MM.1S (cell line): ENCODE data around the gene FAM20A.
"Not testable (repeated sequence)": the region's sequence is repeated elsewhere in the genome, so short reads cannot be mapped to it uniquely, and the experiment has no call there.

Source experiments
- DNase-seq: peaks from one replicate; pipeline ENCODE4 v3.0.0-alpha.2; 2015
- H2AFZ ChIP-seq: fragments of 300-600 bp; sonication (generic); 2 replicates; pipeline ENCODE4 v1.6.0; 2016; ENCODE audit warnings: antibody characterized with exemption, low read length
- H3F3A ChIP-seq: fragments of 300-600 bp; sonication (generic); 2 replicates; pipeline ENCODE4 v1.6.1; 2016; ENCODE audit warnings: mild to moderate bottlenecking, antibody characterized with exemption, low read length, moderate library complexity, mixed read lengths; ENCODE audit not compliant: insufficient read depth
- H3K27ac ChIP-seq: fragments of 300-600 bp; sonication (generic); 2 replicates; pipeline ENCODE4 v1.5.1; 2016; ENCODE audit warnings: mild to moderate bottlenecking, low read length
- H3K27me3 ChIP-seq: fragments of 300-600 bp; sonication (generic); replicated peaks from 2 replicates; pipeline ENCODE4 v1.6.0; 2016; ENCODE audit warnings: low read length; ENCODE audit not compliant: insufficient read depth
- H3K36me3 ChIP-seq: fragments of 300-600 bp; sonication (generic); replicated peaks from 2 replicates; pipeline ENCODE4 v1.6.1; 2016; ENCODE audit warnings: mild to moderate bottlenecking, low read length, mixed read lengths; ENCODE audit not compliant: insufficient read depth
- H3K4me1 ChIP-seq: fragments of 300-600 bp; sonication (generic); 2 replicates; pipeline ENCODE4 v1.6.1; 2016; ENCODE audit warnings: low read length, mixed read lengths
- H3K4me2 ChIP-seq: fragments of 300-600 bp; sonication (generic); 2 replicates; pipeline ENCODE4 v1.6.0; 2016; ENCODE audit warnings: low read depth, low read length
- H3K4me3 ChIP-seq: fragments of 300-600 bp; sonication (generic); 2 replicates; pipeline ENCODE4 v1.5.1; 2016; ENCODE audit warnings: low read length, mixed read lengths
- H3K79me2 ChIP-seq: fragments of 300-600 bp; sonication (generic); 2 replicates; pipeline ENCODE4 v1.6.1; 2016; ENCODE audit warnings: mixed run types, low read length, mixed read lengths
- H3K9ac ChIP-seq: fragments of 300-600 bp; sonication (generic); 2 replicates; pipeline ENCODE4 v1.6.1; 2016; ENCODE audit warnings: low read length, mixed read lengths
- H3K9me2 ChIP-seq: fragments of 300-600 bp; sonication (generic); replicated peaks from 2 replicates; pipeline ENCODE4 v1.6.1; 2016; ENCODE audit warnings: mild to moderate bottlenecking, low read length, mixed read lengths; ENCODE audit not compliant: insufficient read depth
- H3K9me3 ChIP-seq: fragments of 300-600 bp; sonication (generic); replicated peaks from 2 replicates; pipeline ENCODE4 v1.6.1; 2016; ENCODE audit warnings: mild to moderate bottlenecking, low read length, mixed read lengths; ENCODE audit not compliant: insufficient read depth
- H4K20me1 ChIP-seq: fragments of 300-600 bp; sonication (generic); 2 replicates; pipeline ENCODE4 v1.6.1; 2016; ENCODE audit warnings: mild to moderate bottlenecking, low read length, moderate library complexity, mixed read lengths; ENCODE audit not compliant: insufficient read depth
- EZH2 ChIP-seq: fragments of 300-600 bp; sonication (generic); optimal IDR thresholded peaks from 2 replicates; pipeline ENCODE3; 2017; ENCODE audit warnings: low read depth, mild to moderate bottlenecking, antibody characterized with exemption, low read length, mixed read lengths
- EZH2phosphoT487 ChIP-seq: fragments of 300-600 bp; sonication (generic); IDR thresholded peaks from 2 replicates; pipeline ENCODE4 v1.6.1; 2018; ENCODE audit warnings: antibody characterized with exemption, low read length
- TF ChIP-seq, protein P1 (sequence below): fragments of 300-600 bp; sonication (generic); IDR thresholded peaks from 2 replicates; pipeline ENCODE4 v1.5.1; 2016; ENCODE audit warnings: antibody characterized with exemption, low read length, mixed read lengths

FAM20A gene

DNA sequence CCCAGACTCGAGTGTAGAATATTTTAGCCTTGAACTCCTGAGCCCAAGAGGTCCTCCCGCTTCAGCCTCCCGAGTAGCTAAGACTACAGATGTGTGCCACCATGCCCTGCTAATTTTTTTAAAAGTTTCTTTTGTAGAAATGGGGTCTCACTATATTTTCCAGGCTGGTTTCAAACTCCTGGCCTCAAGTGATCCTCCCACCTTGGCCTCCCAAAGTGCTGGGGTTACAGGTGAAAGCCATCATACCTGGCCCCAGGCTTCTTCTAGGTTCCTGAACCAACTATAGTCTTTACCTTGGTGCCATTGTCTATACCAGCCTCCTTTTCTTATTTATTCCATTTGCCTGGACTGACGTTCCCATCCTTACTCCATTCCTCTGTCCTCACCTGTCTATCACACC is 106.1 kb downstream of the FAM20A start:
- no peak overlapping the region for H3K27ac ChIP-seq
- H3F3A ChIP-seq, result peaks cover 22% of the 10 kb centered on the region
- DNase-seq, result no peak
- TF ChIP-seq EZH2, result no peak
- TF ChIP-seq, protein P1, sequence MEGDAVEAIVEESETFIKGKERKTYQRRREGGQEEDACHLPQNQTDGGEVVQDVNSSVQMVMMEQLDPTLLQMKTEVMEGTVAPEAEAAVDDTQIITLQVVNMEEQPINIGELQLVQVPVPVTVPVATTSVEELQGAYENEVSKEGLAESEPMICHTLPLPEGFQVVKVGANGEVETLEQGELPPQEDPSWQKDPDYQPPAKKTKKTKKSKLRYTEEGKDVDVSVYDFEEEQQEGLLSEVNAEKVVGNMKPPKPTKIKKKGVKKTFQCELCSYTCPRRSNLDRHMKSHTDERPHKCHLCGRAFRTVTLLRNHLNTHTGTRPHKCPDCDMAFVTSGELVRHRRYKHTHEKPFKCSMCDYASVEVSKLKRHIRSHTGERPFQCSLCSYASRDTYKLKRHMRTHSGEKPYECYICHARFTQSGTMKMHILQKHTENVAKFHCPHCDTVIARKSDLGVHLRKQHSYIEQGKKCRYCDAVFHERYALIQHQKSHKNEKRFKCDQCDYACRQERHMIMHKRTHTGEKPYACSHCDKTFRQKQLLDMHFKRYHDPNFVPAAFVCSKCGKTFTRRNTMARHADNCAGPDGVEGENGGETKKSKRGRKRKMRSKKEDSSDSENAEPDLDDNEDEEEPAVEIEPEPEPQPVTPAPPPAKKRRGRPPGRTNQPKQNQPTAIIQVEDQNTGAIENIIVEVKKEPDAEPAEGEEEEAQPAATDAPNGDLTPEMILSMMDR, result no peak
- TF ChIP-seq EZH2phosphoT487, result no peak
- peaks cover 27% of the 10 kb centered on the region for H3K4me1 ChIP-seq
- H3K27me3 ChIP-seq, result no peaks in the 10 kb centered on the region
- H3K4me2 ChIP-seq, result no peak overlapping the region
- no peak overlapping the region for H3K4me3 ChIP-seq
- no peak overlapping the region for H2AFZ ChIP-seq
- H3K9me3 ChIP-seq, result no peaks in the 10 kb centered on the region
- no peaks in the 10 kb centered on the region for H3K36me3 ChIP-seq
- no peaks in the 10 kb centered on the region for H3K79me2 ChIP-seq
- H4K20me1 ChIP-seq, result no peaks in the 10 kb centered on the region
- H3K9me2 ChIP-seq, result no peaks in the 10 kb centered on the region
- no peak overlapping the region for H3K9ac ChIP-seq

DNA sequence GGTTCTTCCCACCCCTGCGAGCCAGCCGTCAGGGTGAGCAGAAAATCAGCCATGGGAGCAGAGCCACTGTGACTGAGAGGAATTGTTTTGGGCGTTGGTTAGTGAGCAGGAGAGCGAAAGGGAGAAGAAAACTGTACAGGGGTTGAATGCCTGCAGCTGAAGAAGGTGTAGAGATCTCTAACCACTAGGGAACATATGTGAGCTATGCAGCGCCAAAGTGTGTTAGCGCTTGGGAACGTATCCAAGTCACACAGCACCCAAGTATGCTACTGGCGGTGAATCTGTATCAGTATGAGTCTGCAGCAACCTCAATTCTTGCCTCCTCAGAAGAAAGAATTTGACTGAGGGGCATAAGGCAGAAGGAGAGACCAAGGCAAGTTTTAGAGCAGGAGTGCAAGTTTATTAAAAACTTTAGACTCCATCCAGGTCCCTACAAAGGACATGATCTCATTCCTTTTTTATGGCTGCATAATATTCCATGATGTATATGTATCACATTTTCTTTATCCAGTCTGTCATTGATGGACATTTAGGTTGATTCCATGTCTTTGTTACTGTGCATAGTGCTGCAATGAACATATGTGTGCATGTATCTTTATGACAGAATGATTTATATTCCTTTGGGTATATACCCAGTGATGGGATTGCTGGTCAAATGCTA is 108.6 kb downstream of the FAM20A start:
- not testable (repeated sequence) for H3K4me3 ChIP-seq, H3K9me2 ChIP-seq, H3K27ac ChIP-seq, H3K9me3 ChIP-seq, H3K4me2 ChIP-seq, H3K79me2 ChIP-seq, H3K27me3 ChIP-seq, DNase-seq, H4K20me1 ChIP-seq, H3K36me3 ChIP-seq, H2AFZ ChIP-seq, H3K9ac ChIP-seq
- Histone ChIP-seq H3F3A (peaks cover 15% of the 10 kb centered on the region), H3K4me1 (peaks cover 14% of the 10 kb centered on the region)

DNA sequence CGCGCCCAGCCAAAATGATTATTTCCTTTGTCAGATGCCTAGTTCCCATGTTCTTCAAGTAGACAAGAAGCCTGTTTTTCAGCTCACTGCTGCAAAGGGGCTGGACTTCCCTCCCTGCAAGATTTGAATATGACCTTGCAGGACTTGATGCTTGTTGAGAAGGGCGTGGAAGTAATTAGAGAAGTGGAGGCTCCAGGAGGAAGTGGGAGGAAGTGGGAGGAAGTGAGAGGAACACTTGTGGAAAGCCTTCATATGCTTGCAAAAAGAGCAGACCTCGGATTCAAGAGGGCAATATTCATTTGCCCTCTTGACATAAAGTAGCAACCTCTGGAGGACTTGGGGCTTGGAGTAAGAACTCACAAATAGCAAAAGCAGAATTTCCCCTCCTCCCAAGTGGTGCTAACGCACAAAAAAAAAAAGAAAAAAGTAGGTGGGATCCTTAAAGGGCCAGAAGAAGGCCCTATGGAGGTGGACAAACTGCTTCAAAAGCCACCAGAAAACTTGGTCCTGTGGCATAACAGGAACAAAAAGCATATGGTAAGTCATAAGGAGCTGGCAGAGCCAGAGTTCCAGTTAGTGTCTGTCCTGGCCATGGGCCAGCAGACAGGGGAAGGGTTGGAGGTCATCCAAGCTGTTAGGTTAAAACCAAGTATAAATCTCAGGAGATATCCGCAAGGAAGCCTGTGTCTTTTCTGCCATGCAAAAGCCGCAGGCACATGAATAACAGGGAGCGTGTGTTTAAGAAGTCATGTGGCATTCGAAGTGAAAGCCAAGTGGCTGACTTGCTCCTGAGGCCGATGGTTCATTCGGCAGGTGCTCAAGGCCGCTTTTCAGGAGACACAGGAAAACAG is 109.6 kb downstream of the FAM20A start:
- Histone ChIP-seq H3K9ac (no peak overlapping the region), H3K4me2 (peak overlapping the region; percentile 7; the same call in 1 of the 2 replicates), H3F3A (peaks cover 9% of the 10 kb centered on the region), H2AFZ (peak overlapping the region; percentile 62), H3K4me3 (no peak overlapping the region), H3K9me3 (no peaks in the 10 kb centered on the region), H4K20me1 (no peaks in the 10 kb centered on the region), H3K4me1 (peaks cover 9% of the 10 kb centered on the region), H3K36me3 (no peaks in the 10 kb centered on the region), H3K9me2 (no peaks in the 10 kb centered on the region), H3K27me3 (no peaks in the 10 kb centered on the region; the same call in 1 of the 2 replicates), H3K79me2 (no peaks in the 10 kb centered on the region), H3K27ac (peak overlapping the region; percentile 46; the same call in 1 of the 2 replicates)
- TF ChIP-seq, protein P1, result no peak
- no peak for TF ChIP-seq EZH2
- no peak for TF ChIP-seq EZH2phosphoT487
- DNase-seq, result no peak

DNA sequence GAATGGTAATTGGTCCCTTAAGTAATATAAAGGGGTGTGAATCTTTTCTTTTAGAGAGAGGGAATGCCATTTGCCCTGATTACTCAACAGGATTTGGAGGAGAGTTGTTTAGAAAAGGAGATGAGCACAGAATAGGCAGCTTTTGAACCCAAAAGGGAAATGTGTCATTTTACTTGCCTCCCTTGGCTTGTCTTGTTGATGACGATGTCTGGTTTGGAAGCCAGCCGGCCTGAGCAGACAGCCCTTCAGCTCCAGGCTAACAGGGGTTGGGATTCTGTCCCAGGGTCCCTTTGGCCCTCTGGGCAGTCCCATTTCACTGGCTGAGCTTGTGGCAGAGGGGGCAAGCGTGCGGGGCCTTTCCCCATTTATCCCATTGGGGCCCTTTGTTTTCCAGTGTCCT is 111.2 kb downstream of the FAM20A start:
- H3K4me1 ChIP-seq, result peaks cover 9% of the 10 kb centered on the region
- H3K27me3 ChIP-seq, result no peaks in the 10 kb centered on the region; the same call in 1 of the 2 replicates
- H4K20me1 ChIP-seq, result no peaks in the 10 kb centered on the region
- H3K27ac ChIP-seq, result no peak overlapping the region
- H3K9ac ChIP-seq, result no peak overlapping the region
- H3K36me3 ChIP-seq, result no peaks in the 10 kb centered on the region
- no peak overlapping the region for H2AFZ ChIP-seq
- TF ChIP-seq, protein P1, result no peak
- TF ChIP-seq EZH2phosphoT487 (no peak), EZH2 (no peak)
- no peak overlapping the region for H3K4me2 ChIP-seq
- H3K79me2 ChIP-seq, result no peaks in the 10 kb centered on the region
- peaks cover 1% of the 10 kb centered on the region; the same call in 1 of the 2 replicates for H3F3A ChIP-seq
- no peak overlapping the region for H3K4me3 ChIP-seq
- H3K9me3 ChIP-seq, result no peaks in the 10 kb centered on the region
- no peak for DNase-seq
- no peaks in the 10 kb centered on the region for H3K9me2 ChIP-seq
